Naive thymus-derived CD4-positive, alpha-beta T cell (primary cell): ENCODE results near the gene DLK1. TPM values are rescaled to one million over a fixed set of nuclear protein-coding genes. Genes with fewer than 3 reads are reported as not detected.
A peak's percentile ranks its signal among the peaks of the same experiment; 100 is the strongest.

Experiments
- ATAC-seq: fragments of 150-1000 bp; cut with Tn5 transposase; 2 replicates; pipeline ENCODE4 v1.10.0; 2021; ENCODE audit warnings: mild to moderate bottlenecking, moderate library complexity
- CTCF ChIA-PET: fragments of 350-600 bp; sonication (Branson Sonifier 250); formaldehyde crosslinking; loops from one replicate; lab custom pipeline; 2021; ENCODE audit warnings: antibody characterized with exemption; lab: Charles Lee
- POLR2A ChIA-PET: fragments of 350-600 bp; sonication (Branson Sonifier 250); formaldehyde crosslinking; loops from one replicate; lab custom pipeline; 2021; ENCODE audit warnings: antibody characterized with exemption, inconsistent platforms; lab: Charles Lee
- DNase-seq, 9 donors: peaks; one replicate each; pipeline versions ENCODE4 v3.0.0 to v3.0.0-alpha.2; 2020 to 2022; ENCODE audit warnings: mixed read lengths in 1 of 9
- H3K27ac ChIP-seq: one replicate; pipeline ENCODE4 v1.7.0; 2013; ENCODE audit warnings: mild to moderate bottlenecking, low read depth, low read length, moderate library complexity
- H3K27me3 ChIP-seq, 2 donors: one replicate each; pipeline ENCODE4 v1.7.0; 2013; ENCODE audit warnings: low read length in 2 of 2, mild to moderate bottlenecking in 2 of 2, moderate library complexity in 2 of 2; ENCODE audit not compliant: control insufficient read depth in 2 of 2, insufficient read depth in 2 of 2
- H3K36me3 ChIP-seq, 3 experiments: 1 replicate in 2 of 3; 2 replicates in 1 of 3; pipeline ENCODE4 v1.7.0; 2013; ENCODE audit warnings: low read length in 3 of 3, mild to moderate bottlenecking in 3 of 3, moderate library complexity in 1 of 3; ENCODE audit not compliant: insufficient read depth in 3 of 3, control insufficient read depth in 2 of 3
- H3K4me1 ChIP-seq, 2 donors: one replicate each; pipeline ENCODE4 v1.7.0; 2013; ENCODE audit warnings: low read length in 2 of 2, mild to moderate bottlenecking in 2 of 2, moderate library complexity in 1 of 2; ENCODE audit not compliant: control insufficient read depth in 2 of 2, insufficient read depth in 2 of 2
- H3K4me3 ChIP-seq: 2 replicates; pipeline ENCODE4 v1.7.0; 2013; ENCODE audit warnings: mild to moderate bottlenecking, low read length
- H3K9me3 ChIP-seq, 3 experiments: 1 replicate in 2 of 3; 2 replicates in 1 of 3; pipeline ENCODE4 v1.7.0; 2013; ENCODE audit warnings: low read length in 3 of 3; ENCODE audit not compliant: control insufficient read depth in 2 of 3
- H3K27ac Mint-ChIP-seq, 9 donors: one replicate each; pipeline ENCODE4 v1.8.0; 2020 to 2022; ENCODE audit warnings: mixed read lengths in 9 of 9, mild to moderate bottlenecking in 8 of 9, moderate library complexity in 5 of 9, inconsistent platforms in 2 of 9
- H3K27me3 Mint-ChIP-seq, 5 donors: one replicate each; pipeline ENCODE4 v1.8.0; 2021 to 2022; ENCODE audit warnings: mixed read lengths in 5 of 5, mild to moderate bottlenecking in 1 of 5
- H3K36me3 Mint-ChIP-seq, 5 donors: one replicate each; pipeline ENCODE4 v1.8.0; 2020 to 2022; ENCODE audit warnings: mixed read lengths in 5 of 5, mild to moderate bottlenecking in 3 of 5, inconsistent platforms in 1 of 5
- H3K4me1 Mint-ChIP-seq, 7 donors: one replicate each; pipeline ENCODE4 v1.8.0; 2020 to 2022; ENCODE audit warnings: mixed read lengths in 7 of 7, mild to moderate bottlenecking in 3 of 7, inconsistent platforms in 1 of 7
- H3K4me3 Mint-ChIP-seq, 10 donors: one replicate each; pipeline ENCODE4 v1.8.0; 2020 to 2022; ENCODE audit warnings: mild to moderate bottlenecking in 10 of 10, mixed read lengths in 10 of 10, moderate library complexity in 6 of 10, inconsistent platforms in 2 of 10
- H3K9me3 Mint-ChIP-seq, 11 donors: one replicate each; pipeline ENCODE4 v1.8.0; 2020 to 2022; ENCODE audit warnings: mixed read lengths in 11 of 11, mild to moderate bottlenecking in 4 of 11, inconsistent platforms in 1 of 11, moderate library complexity in 1 of 11
- intact Hi-C, 2 donors: fragments of 100-400 bp; cut with micrococcal nuclease; formaldehyde crosslinking; loops; one replicate each; pipeline ENCODE4 v1.15.1; 2023
- polyA plus RNA-seq, 2 donors: library from polyadenylated mRNA; unstranded; fragments of 300-500 nt; fragmentation: Illumina TruSeq; gene quantifications; one replicate each; pipeline ENCODE4 v1.2.3, GENCODE V29; 2021
- total RNA-seq, 6 experiments: library from RNA in 5 of 6; stranded (reverse) in 5 of 6; gene quantifications; 1 replicate in 5 of 6; 2 replicates in 1 of 6; pipeline ENCODE4 v1.2.3 and lab custom pipeline; 2021 to 2026

The DLK1 gene
- total and polyA plus RNA-seq, 7 experiments from 2014 or later = not detected

- ChIA-PET POLR2A (no interaction called here), CTCF (no interaction called here)
- ATAC-seq (peak; percentile 55), DNase-seq (no peak)
- Mint-ChIP-seq H3K9me3 (no peaks in the 10 kb centered on the region), H3K36me3 (no peaks in the 10 kb centered on the region), H3K27me3 (peaks cover 0 to 16% (median 0%) of the 10 kb centered on the region in 5 donors), H3K4me3 (no peak overlapping the region), H3K4me1 (peaks cover 0 to 5% (median 0%) of the 10 kb centered on the region in 7 donors), H3K27ac (no peak overlapping the region)
- no peaks in the 10 kb centered on the region for H3K27me3 ChIP-seq
- H3K4me1 ChIP-seq = no peaks in the 10 kb centered on the region
- H3K36me3 ChIP-seq = no peaks in the 10 kb centered on the region
- H3K4me3 ChIP-seq = no peak overlapping the region
- no peaks in the 10 kb centered on the region for H3K9me3 ChIP-seq
- intact Hi-C loops = no loop called here
- H3K27ac ChIP-seq = no peak overlapping the region
These were observed 46.1 kb upstream of the DLK1 start for GRCh38 chr14:100680439-100681051.

GRCh38 chr14:100681111-100681510, 45.6 kb upstream of the DLK1 start:
- no peak overlapping the region for H3K4me3 ChIP-seq
- H3K36me3 ChIP-seq = no peaks in the 10 kb centered on the region
- DNase-seq (no peak), ATAC-seq (no peak)
- no peaks in the 10 kb centered on the region for H3K4me1 ChIP-seq
- Mint-ChIP-seq H3K27ac (no peak overlapping the region), H3K9me3 (no peaks in the 10 kb centered on the region), H3K4me3 (no peak overlapping the region), H3K4me1 (peaks cover 0 to 5% (median 0%) of the 10 kb centered on the region in 7 donors), H3K27me3 (peaks cover 0 to 16% (median 0%) of the 10 kb centered on the region in 5 donors), H3K36me3 (no peaks in the 10 kb centered on the region)
- H3K27ac ChIP-seq = no peak overlapping the region
- H3K27me3 ChIP-seq = no peaks in the 10 kb centered on the region
- ChIA-PET POLR2A (no interaction called here), CTCF (interaction anchor here (0.6 kb wide), 1 partner anchor 303 kb away, joined by 3 read pairs; no protein-coding TSS in a partner anchor)
- H3K9me3 ChIP-seq = no peaks in the 10 kb centered on the region
- intact Hi-C loops = no loop called here

- no peaks in the 10 kb centered on the region for H3K4me1 ChIP-seq
- Mint-ChIP-seq H3K27ac (no peak overlapping the region), H3K27me3 (peaks cover 0 to 9% (median 0%) of the 10 kb centered on the region in 5 donors), H3K4me3 (no peak overlapping the region), H3K9me3 (no peaks in the 10 kb centered on the region), H3K4me1 (peaks cover 0 to 5% (median 0%) of the 10 kb centered on the region in 7 donors), H3K36me3 (no peaks in the 10 kb centered on the region)
- no peak overlapping the region for H3K4me3 ChIP-seq
- CTCF ChIA-PET = interaction anchor here (1.0 kb wide), 1 partner anchor 20 kb away, joined by 3 read pairs; no protein-coding TSS in a partner anchor
- intact Hi-C loops = no loop called here
- ATAC-seq (no peak), DNase-seq (no peak)
- H3K36me3 ChIP-seq = no peaks in the 10 kb centered on the region
- H3K9me3 ChIP-seq = no peaks in the 10 kb centered on the region
- H3K27ac ChIP-seq = no peak overlapping the region
- POLR2A ChIA-PET = no interaction called here
- no peaks in the 10 kb centered on the region for H3K27me3 ChIP-seq
These were observed 43.9 kb upstream of the DLK1 start for GRCh38 chr14:100682749-100683148.

GRCh38 chr14:100683578-100683977, 43.1 kb upstream of the DLK1 start:
- Mint-ChIP-seq H3K4me3 (no peak overlapping the region), H3K27ac (no peak overlapping the region), H3K4me1 (peaks cover 0 to 5% (median 0%) of the 10 kb centered on the region in 7 donors), H3K9me3 (no peaks in the 10 kb centered on the region), H3K36me3 (no peaks in the 10 kb centered on the region), H3K27me3 (peaks cover 0 to 9% (median 0%) of the 10 kb centered on the region in 5 donors)
- no peak overlapping the region for H3K27ac ChIP-seq
- intact Hi-C loops = no loop called here
- no peak overlapping the region for H3K4me3 ChIP-seq
- ChIA-PET POLR2A (no interaction called here), CTCF (no interaction called here)
- no peaks in the 10 kb centered on the region for H3K4me1 ChIP-seq
- no peaks in the 10 kb centered on the region for H3K36me3 ChIP-seq
- no peak for ATAC-seq
- no peaks in the 10 kb centered on the region for H3K9me3 ChIP-seq
- no peaks in the 10 kb centered on the region for H3K27me3 ChIP-seq
- no peak for DNase-seq

GRCh38 chr14:100684154-100684553, 42.5 kb upstream of the DLK1 start:
- Histone ChIP-seq H3K9me3 (no peaks in the 10 kb centered on the region), H3K27ac (no peak overlapping the region), H3K4me3 (no peak overlapping the region), H3K36me3 (no peaks in the 10 kb centered on the region), H3K4me1 (no peaks in the 10 kb centered on the region), H3K27me3 (no peaks in the 10 kb centered on the region)
- POLR2A ChIA-PET = no interaction called here
- no peak overlapping the region for H3K4me3 Mint-ChIP-seq
- H3K36me3 Mint-ChIP-seq = no peaks in the 10 kb centered on the region
- H3K27me3 Mint-ChIP-seq = peaks cover 0 to 7% (median 0%) of the 10 kb centered on the region in 5 donors
- H3K9me3 Mint-ChIP-seq = no peaks in the 10 kb centered on the region
- intact Hi-C loops = no loop called here
- H3K4me1 Mint-ChIP-seq = peaks cover 0 to 5% (median 0%) of the 10 kb centered on the region in 7 donors
- ATAC-seq (no peak), DNase-seq (no peak)
- CTCF ChIA-PET = interaction anchor here (0.6 kb wide), 1 partner anchor 1016 kb away, joined by 3 read pairs; no protein-coding TSS in a partner anchor
- no peak overlapping the region for H3K27ac Mint-ChIP-seq

- DNase-seq (no peak), ATAC-seq (no peak)
- ChIA-PET POLR2A (no interaction called here), CTCF (interaction anchor here (0.6 kb wide), 1 partner anchor 1016 kb away, joined by 3 read pairs; no protein-coding TSS in a partner anchor)
- Histone ChIP-seq H3K27ac (no peak overlapping the region), H3K4me3 (no peak overlapping the region), H3K9me3 (no peaks in the 10 kb centered on the region), H3K27me3 (no peaks in the 10 kb centered on the region), H3K36me3 (no peaks in the 10 kb centered on the region), H3K4me1 (no peaks in the 10 kb centered on the region)
- H3K36me3 Mint-ChIP-seq = no peaks in the 10 kb centered on the region
- peaks cover 0 to 6% (median 0%) of the 10 kb centered on the region in 7 donors for H3K4me1 Mint-ChIP-seq
- no peak overlapping the region for H3K27ac Mint-ChIP-seq
- intact Hi-C loops = no loop called here
- peaks cover 0 to 9% (median 0%) of the 10 kb centered on the region in 5 donors for H3K27me3 Mint-ChIP-seq
- H3K9me3 Mint-ChIP-seq = no peaks in the 10 kb centered on the region
- no peak overlapping the region for H3K4me3 Mint-ChIP-seq
These were observed 41.7 kb upstream of the DLK1 start for GRCh38 chr14:100684961-100685360.

GRCh38 chr14:100686858-100687257, 39.8 kb upstream of the DLK1 start:
- Histone ChIP-seq H3K9me3 (no peaks in the 10 kb centered on the region), H3K36me3 (no peaks in the 10 kb centered on the region), H3K27ac (no peak overlapping the region), H3K4me3 (no peak overlapping the region), H3K27me3 (no peaks in the 10 kb centered on the region), H3K4me1 (no peaks in the 10 kb centered on the region)
- Mint-ChIP-seq H3K4me3 (no peak overlapping the region), H3K27me3 (peaks cover 0 to 14% (median 0%) of the 10 kb centered on the region in 5 donors), H3K9me3 (no peaks in the 10 kb centered on the region), H3K36me3 (no peaks in the 10 kb centered on the region), H3K27ac (no peak overlapping the region), H3K4me1 (peaks cover 0 to 3% (median 0%) of the 10 kb centered on the region in 7 donors)
- ATAC-seq (no peak), DNase-seq (no peak)
- ChIA-PET CTCF (no interaction called here), POLR2A (no interaction called here)
- intact Hi-C loops = no loop called here
